ENCODE results near the gene ASIC3. TPM values are rescaled to one million over a fixed set of nuclear protein-coding genes. Genes with fewer than 3 reads are reported as not detected.

The ASIC3 gene
- total RNA-seq, 4 donors from 2014 or later = 2.6 to 4.3 (median 3.1) TPM

DNA sequence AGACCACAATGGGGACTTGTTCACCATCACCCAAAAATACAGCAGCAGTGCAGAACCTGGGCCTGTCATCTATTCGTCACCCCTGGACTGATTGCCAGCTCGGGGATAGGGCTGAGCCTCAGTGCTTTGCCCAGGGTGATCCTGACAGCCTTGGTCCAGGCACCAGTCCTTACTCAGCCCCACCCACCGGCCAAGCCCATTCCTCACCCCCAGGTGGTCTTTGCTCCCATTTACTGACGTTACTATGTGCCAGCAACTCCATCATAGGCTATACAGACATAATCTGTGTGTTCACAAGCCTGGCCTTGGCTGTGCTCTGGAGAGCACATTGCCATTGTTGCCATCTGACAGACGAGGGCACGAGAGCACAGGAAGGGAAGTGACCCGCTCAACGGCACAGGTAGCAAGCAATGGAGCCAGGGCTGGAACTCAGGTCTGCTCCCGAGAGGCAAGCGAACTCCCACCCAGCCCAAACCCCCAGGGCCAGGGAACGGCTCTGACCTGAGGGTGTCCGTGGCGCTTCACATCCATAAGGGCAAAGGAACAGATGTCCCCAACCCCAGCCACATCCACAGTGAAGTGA is 30.9 kb upstream of the ASIC3 start:
- H3K9me3 ChIP-seq = no peaks in the 10 kb centered on the region
- H3K36me3 ChIP-seq = no peaks in the 10 kb centered on the region
- in situ Hi-C loops (cut with MboI; ENCODE audit: low pct_ligation_motif_present in 1 of 4, low pct_unique_long_range_greater_than_20kb in 1 of 4, low sequenced_read_pairs in 3 of 4) = no loop called here
- WGBS, 2 donors (ENCODE audit: low coverage in 1 of 2) = 56 to 60% methylated on average over 6 to 13 of the region's 13 CpGs
- peak overlapping the region in 1 of 4 donors; percentile 23 for H3K4me3 ChIP-seq
- intact Hi-C loops (cut with DNase I; ENCODE audit: low total_unique reads) = no loop called here
- peaks cover 44% of the 10 kb centered on the region for H3K27me3 ChIP-seq
- TF ChIP-seq EP300 (IDR thresholded peaks at IDR 0.05; ENCODE audit: low read depth) = no peak
- TF ChIP-seq POLR2AphosphoS5 (IDR thresholded peaks at IDR 0.05) = no peak
- TF ChIP-seq POLR2A (IDR thresholded peaks at IDR 0.05) = no peak
- TF ChIP-seq, protein P1, sequence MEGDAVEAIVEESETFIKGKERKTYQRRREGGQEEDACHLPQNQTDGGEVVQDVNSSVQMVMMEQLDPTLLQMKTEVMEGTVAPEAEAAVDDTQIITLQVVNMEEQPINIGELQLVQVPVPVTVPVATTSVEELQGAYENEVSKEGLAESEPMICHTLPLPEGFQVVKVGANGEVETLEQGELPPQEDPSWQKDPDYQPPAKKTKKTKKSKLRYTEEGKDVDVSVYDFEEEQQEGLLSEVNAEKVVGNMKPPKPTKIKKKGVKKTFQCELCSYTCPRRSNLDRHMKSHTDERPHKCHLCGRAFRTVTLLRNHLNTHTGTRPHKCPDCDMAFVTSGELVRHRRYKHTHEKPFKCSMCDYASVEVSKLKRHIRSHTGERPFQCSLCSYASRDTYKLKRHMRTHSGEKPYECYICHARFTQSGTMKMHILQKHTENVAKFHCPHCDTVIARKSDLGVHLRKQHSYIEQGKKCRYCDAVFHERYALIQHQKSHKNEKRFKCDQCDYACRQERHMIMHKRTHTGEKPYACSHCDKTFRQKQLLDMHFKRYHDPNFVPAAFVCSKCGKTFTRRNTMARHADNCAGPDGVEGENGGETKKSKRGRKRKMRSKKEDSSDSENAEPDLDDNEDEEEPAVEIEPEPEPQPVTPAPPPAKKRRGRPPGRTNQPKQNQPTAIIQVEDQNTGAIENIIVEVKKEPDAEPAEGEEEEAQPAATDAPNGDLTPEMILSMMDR (IDR thresholded peaks at IDR 0.05) = no peak
- peaks cover 26 to 34% (median 32%) of the 10 kb centered on the region in 4 donors for H3K4me1 ChIP-seq
- H3K27ac ChIP-seq = no peak overlapping the region
- no peak for DNase-seq

DNA sequence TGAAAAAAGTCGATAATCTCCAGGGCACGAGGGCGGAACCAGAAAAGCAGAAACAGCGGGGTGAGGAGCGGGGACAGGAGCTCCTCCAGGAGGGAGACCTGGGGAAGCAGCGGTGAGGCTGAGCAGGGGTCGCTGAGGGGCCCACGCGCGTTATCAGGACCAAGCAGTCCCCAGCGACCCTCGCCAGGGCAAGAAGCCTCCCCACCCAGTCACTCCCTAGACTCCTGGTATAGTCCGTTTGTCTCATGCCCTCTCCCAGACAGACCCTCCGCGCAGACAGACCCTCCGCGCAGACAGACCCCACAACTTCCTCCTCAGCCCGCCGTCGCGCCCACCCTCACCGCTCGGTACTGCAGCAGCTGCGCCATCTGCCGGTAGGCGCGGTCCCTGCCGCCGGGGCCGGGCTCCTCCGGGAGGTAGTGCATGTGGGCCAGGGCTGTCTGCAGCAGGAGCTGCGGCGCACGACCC is 30.3 kb upstream of the ASIC3 start:
- Histone ChIP-seq H3K27me3 (peaks cover 44% of the 10 kb centered on the region), H3K36me3 (no peaks in the 10 kb centered on the region), H3K27ac (no peak overlapping the region), H3K9me3 (no peaks in the 10 kb centered on the region), H3K4me3 (peak overlapping the region in 2 of 4 donors; percentile 23 to 43), H3K4me1 (peaks cover 22 to 29% (median 27%) of the 10 kb centered on the region in 4 donors)
- WGBS, 2 donors (ENCODE audit: low coverage in 1 of 2) = 12% methylated on average over 34 of the region's 34 CpGs; no CpG with 5 or more reads in 1 of the 2 donors
- intact Hi-C loops (cut with DNase I; ENCODE audit: low total_unique reads) = no loop called here
- TF ChIP-seq POLR2A (IDR thresholded peaks at IDR 0.05) (no peak), EP300 (IDR thresholded peaks at IDR 0.05; ENCODE audit: low read depth) (no peak)
- TF ChIP-seq, protein P1 (IDR thresholded peaks at IDR 0.05) = peak; percentile 88 to 97 (median 94)
- peak; percentile 77 for DNase-seq
- in situ Hi-C loops (cut with MboI; ENCODE audit: low pct_ligation_motif_present in 1 of 4, low pct_unique_long_range_greater_than_20kb in 1 of 4, low sequenced_read_pairs in 3 of 4) = no loop called here

DNA sequence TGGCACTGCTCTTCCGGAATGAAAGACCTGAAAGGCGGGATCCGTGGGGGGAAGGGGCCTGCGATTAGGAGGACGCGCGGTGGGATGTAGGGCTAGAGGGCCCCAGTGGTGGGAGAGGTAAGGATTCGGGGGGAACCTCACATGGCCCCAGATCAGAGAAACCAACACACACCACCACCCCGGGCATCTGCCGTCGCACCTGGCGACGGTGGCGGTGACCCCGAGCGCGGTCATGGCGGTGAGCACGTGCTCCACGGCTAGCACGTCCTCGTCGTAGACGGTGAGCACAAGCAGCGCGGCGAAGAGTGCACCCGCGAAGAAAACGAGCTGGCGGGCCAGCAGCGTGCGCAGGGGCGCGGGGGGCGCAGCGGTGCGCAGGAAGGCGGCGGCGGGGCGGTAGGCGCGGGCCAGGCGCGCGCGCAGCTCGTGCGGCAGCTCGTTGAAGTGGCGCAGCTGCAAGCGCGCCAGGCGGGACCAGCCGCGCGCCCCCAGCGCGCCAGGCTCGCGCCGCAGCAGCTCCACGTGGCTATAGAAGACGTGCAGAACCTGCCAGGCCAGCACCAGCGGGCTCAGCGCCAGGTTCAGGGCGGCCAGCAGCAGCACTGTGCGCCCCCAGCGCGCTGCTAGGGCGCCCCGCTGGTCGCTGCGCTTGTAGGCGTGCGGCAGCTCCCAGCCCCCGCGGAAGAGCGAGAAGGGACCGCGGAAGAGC is 29.8 kb upstream of the ASIC3 start:
- Histone ChIP-seq H3K36me3 (no peaks in the 10 kb centered on the region), H3K27ac (no peak overlapping the region), H3K9me3 (no peaks in the 10 kb centered on the region), H3K4me1 (peaks cover 17 to 23% (median 21%) of the 10 kb centered on the region in 4 donors), H3K27me3 (peaks cover 44% of the 10 kb centered on the region), H3K4me3 (peak overlapping the region in 2 of 4 donors; percentile 23 to 43)
- in situ Hi-C loops (cut with MboI; ENCODE audit: low pct_ligation_motif_present in 1 of 4, low pct_unique_long_range_greater_than_20kb in 1 of 4, low sequenced_read_pairs in 3 of 4) = no loop called here
- intact Hi-C loops (cut with DNase I; ENCODE audit: low total_unique reads) = no loop called here
- DNase-seq = no peak
- TF ChIP-seq EP300 (IDR thresholded peaks at IDR 0.05; ENCODE audit: low read depth) = no peak
- TF ChIP-seq POLR2AphosphoS5 (IDR thresholded peaks at IDR 0.05) = no peak
- WGBS, 2 donors (ENCODE audit: low coverage in 1 of 2) = 2% methylated on average over 39 of the region's 82 CpGs; no CpG with 5 or more reads in 1 of the 2 donors

DNA sequence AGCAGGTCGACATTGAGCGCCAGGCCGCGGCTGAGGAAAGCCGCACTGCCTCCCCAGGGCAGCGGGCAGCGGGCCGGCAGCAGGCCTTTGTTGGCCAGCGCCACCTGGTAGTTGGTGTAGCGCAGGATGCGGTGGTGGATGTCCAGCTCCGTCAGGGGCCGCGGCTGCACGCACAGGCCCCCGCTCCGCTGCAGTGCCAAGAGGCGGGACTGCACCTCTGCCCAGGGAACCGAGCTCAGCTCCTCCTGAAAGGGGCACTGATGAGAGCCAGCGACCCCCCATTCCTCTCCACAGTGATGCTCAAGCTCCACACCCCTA is 29.2 kb upstream of the ASIC3 start:
- in situ Hi-C loops (cut with MboI; ENCODE audit: low pct_ligation_motif_present in 1 of 4, low pct_unique_long_range_greater_than_20kb in 1 of 4, low sequenced_read_pairs in 3 of 4) = no loop called here
- WGBS, 2 donors (ENCODE audit: low coverage in 1 of 2) = 13 to 14% methylated on average over 2 to 6 of the region's 20 CpGs
- TF ChIP-seq, protein P1 (IDR thresholded peaks at IDR 0.05) = no peak
- TF ChIP-seq POLR2AphosphoS5 (IDR thresholded peaks at IDR 0.05) (no peak), POLR2A (IDR thresholded peaks at IDR 0.05) (no peak), EP300 (IDR thresholded peaks at IDR 0.05; ENCODE audit: low read depth) (no peak)

More for the DNA sequence above, 29.2 kb upstream of the ASIC3 start:
- Histone ChIP-seq H3K27me3 (peaks cover 44% of the 10 kb centered on the region), H3K9me3 (no peaks in the 10 kb centered on the region), H3K36me3 (no peaks in the 10 kb centered on the region), H3K4me1 (peaks cover 14 to 18% (median 17%) of the 10 kb centered on the region in 4 donors), H3K4me3 (peak overlapping the region in 2 of 4 donors; percentile 23 to 43), H3K27ac (no peak overlapping the region)
- no peak for DNase-seq
- intact Hi-C loops (cut with DNase I; ENCODE audit: low total_unique reads) = no loop called here

All from transverse colon (tissue), 4 donors.